Measurements from ENCODE around the gene GNMT.

Gene GNMT

GRCh38 chr6:42960243-42961019, at the start of gene GNMT:
Gene GNMT (plus strand): TSS chr6:42960754. CDS start chr6:42960768, 14 bp downstream.
- no peaks in the 10 kb centered on the region for H3K4me1 ChIP-seq (ENCODE audit: control insufficient read depth, low read depth, low read length)
- peaks cover 28% of the 10 kb centered on the region for H3K27me3 ChIP-seq (ENCODE audit: control insufficient read depth, insufficient read depth, low read length)
- peaks cover 3% of the 10 kb centered on the region for H3K36me3 ChIP-seq (ENCODE audit: control insufficient read depth, low read depth, low read length)
- peak within 1 kb of the TSS; percentile 71 for H3K4me3 ChIP-seq (ENCODE audit: low read length)
- H3K9me3 ChIP-seq (ENCODE audit: control insufficient read depth, low read depth, low read length): no peaks in the 10 kb centered on the region
- no peak within 1 kb of the TSS for H3K9ac ChIP-seq (ENCODE audit: low read length)
- H3K27ac ChIP-seq (ENCODE audit: low read length): no peak within 1 kb of the TSS

DNA sequence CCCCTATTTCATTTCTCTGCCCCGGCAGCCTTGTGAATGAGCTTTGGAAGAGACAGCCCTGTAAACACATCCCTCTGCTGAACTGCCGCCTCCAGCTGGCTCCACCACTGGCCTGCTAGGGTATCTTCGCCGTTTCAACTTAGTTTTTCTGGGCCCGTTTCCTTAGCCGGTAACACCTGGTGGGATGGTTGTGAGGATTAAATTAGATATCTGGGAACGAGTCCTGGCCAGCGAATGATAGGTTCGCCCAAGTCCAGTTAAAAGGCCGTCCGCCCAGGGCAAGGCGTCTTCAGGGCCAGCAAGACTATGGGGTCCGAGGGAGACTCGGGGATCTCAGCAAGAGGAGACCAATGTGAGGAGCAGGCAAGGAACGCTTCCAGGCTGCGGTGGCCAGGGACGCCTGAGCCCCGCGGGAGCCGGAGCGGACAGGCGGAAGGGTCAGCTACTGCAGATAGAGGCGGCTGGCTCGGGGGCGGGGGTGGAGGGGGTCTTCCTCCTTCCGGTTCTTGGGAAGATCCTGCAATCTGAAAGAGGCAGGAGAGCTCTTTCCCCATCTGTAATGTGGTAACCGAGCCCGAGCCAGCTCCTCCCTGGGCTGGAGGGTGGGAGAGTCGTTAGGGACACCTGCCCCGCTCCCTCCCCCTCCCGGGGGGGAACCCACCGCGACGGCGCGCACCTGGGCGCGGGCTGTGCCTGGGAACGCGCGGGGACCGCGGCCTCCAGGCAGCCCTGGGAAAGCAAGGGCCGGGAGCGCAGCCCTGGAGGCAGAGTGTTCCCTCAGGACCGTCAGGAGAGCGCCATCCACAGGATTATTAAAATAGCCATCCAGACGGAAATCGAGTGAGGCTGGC, 49.2 kb upstream of the GNMT start:
- no peaks in the 10 kb centered on the region for H3K27me3 ChIP-seq (ENCODE audit: control insufficient read depth, insufficient read depth, low read length)
- peak overlapping the region; percentile 65 for H3K4me3 ChIP-seq (ENCODE audit: low read length)
- H3K9me3 ChIP-seq (ENCODE audit: control insufficient read depth, low read depth, low read length): no peaks in the 10 kb centered on the region
- peak overlapping the region; percentile 86 for H3K27ac ChIP-seq (ENCODE audit: low read length)
- no peaks in the 10 kb centered on the region for H3K4me1 ChIP-seq (ENCODE audit: control insufficient read depth, low read depth, low read length)
- H3K9ac ChIP-seq (ENCODE audit: low read length): peak overlapping the region; percentile 43
- H3K36me3 ChIP-seq (ENCODE audit: control insufficient read depth, low read depth, low read length): no peaks in the 10 kb centered on the region

- Histone ChIP-seq H3K9me3 (ENCODE audit: control insufficient read depth, low read depth, low read length) (no peaks in the 10 kb centered on the region), H3K36me3 (ENCODE audit: control insufficient read depth, low read depth, low read length) (no peaks in the 10 kb centered on the region), H3K27me3 (ENCODE audit: control insufficient read depth, insufficient read depth, low read length) (no peaks in the 10 kb centered on the region), H3K9ac (ENCODE audit: low read length) (no peak overlapping the region), H3K4me3 (ENCODE audit: low read length) (no peak overlapping the region), H3K27ac (ENCODE audit: low read length) (no peak overlapping the region), H3K4me1 (ENCODE audit: control insufficient read depth, low read depth, low read length) (no peaks in the 10 kb centered on the region)
These were observed 46.0 kb upstream of the GNMT start for GRCh38 chr6:42914546-42914945.

DNA sequence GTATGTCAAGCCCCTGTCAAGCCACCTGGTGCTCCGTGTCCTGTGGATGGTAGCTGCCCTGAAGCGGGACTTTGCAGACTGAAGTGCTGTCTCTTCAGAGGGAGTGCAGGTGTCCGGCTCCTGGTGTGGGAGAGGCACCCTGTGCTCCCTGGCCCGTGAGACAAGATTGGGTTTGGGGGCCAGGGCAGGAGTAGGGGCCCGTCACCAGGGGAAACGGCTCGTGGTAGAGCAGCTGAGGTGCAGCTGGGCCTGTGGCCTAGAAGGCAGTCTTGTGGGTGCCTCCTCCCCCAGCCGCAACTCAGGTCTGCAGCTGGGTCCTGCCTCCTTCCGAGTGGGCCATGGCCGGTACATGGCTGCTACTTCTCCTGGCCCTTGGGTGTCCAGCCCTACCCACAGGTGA, 44.8 kb upstream of the GNMT start, which contains the start of gene PTCRA:
Gene PTCRA, plus strand, starts transcription at position 322 of the 400 bp plus-strand sequence. Its CDS starts 17 bp downstream, at position 339.
- no peaks in the 10 kb centered on the region for H3K36me3 ChIP-seq (ENCODE audit: control insufficient read depth, low read depth, low read length)
- H3K9ac ChIP-seq (ENCODE audit: low read length): no peak within 1 kb of the TSS
- H3K4me3 ChIP-seq (ENCODE audit: low read length): no peak within 1 kb of the TSS
- no peak within 1 kb of the TSS for H3K27ac ChIP-seq (ENCODE audit: low read length)
- H3K27me3 ChIP-seq (ENCODE audit: control insufficient read depth, insufficient read depth, low read length): no peaks in the 10 kb centered on the region
- H3K9me3 ChIP-seq (ENCODE audit: control insufficient read depth, low read depth, low read length): no peaks in the 10 kb centered on the region
- no peaks in the 10 kb centered on the region for H3K4me1 ChIP-seq (ENCODE audit: control insufficient read depth, low read depth, low read length)

DNA sequence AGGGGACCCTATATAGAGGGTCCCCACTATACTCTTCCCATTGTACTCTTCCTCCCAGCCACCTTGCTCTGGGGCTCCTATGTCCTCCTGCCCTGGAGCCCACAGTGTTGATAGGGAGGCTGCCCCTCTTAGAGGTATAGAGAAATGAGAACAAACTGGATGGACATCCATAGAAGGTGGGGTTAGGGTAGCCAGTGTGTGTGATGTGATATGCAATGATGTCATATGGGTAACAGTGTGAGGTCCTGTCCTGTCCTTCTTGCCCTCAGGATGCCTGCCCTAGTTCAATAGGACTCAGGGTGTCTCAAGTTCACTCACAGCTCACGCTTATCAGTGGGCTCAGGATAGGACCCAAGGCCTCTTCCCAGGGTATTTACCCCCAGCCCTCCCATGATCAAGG, 44.3 kb upstream of the GNMT start:
- no peak overlapping the region for H3K9ac ChIP-seq (ENCODE audit: low read length)

DNA sequence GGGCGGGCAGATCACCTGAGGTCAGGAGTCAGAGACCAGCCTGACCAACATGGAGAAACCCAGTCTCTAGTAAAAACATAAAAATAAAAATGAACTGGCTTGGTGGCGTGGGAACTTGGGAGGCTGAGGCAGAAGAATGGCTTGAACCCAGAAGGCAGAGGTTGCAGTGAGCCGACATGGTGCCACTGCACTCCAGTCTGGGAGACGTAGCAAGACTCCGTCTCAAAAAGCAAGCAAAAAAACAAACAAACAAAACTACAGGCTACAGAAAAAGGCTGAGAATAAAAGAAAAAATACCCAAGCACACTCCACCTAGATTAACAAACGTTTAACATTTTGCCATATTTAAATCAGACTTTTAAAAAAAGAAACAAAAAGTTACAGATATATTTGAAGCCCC, 38.8 kb upstream of the GNMT start:
- Histone ChIP-seq H3K27me3 (ENCODE audit: control insufficient read depth, insufficient read depth, low read length) (no peaks in the 10 kb centered on the region), H3K9ac (ENCODE audit: low read length) (no peak overlapping the region), H3K27ac (ENCODE audit: low read length) (no peak overlapping the region), H3K9me3 (ENCODE audit: control insufficient read depth, low read depth, low read length) (no peaks in the 10 kb centered on the region), H3K36me3 (ENCODE audit: control insufficient read depth, low read depth, low read length) (no peaks in the 10 kb centered on the region), H3K4me1 (ENCODE audit: control insufficient read depth, low read depth, low read length) (no peaks in the 10 kb centered on the region), H3K4me3 (ENCODE audit: low read length) (no peak overlapping the region)

More for the DNA sequence above, 44.3 kb upstream of the GNMT start:
- Histone ChIP-seq H3K36me3 (ENCODE audit: control insufficient read depth, low read depth, low read length) (no peaks in the 10 kb centered on the region), H3K27ac (ENCODE audit: low read length) (no peak overlapping the region), H3K4me1 (ENCODE audit: control insufficient read depth, low read depth, low read length) (no peaks in the 10 kb centered on the region), H3K9me3 (ENCODE audit: control insufficient read depth, low read depth, low read length) (no peaks in the 10 kb centered on the region), H3K27me3 (ENCODE audit: control insufficient read depth, insufficient read depth, low read length) (no peaks in the 10 kb centered on the region), H3K4me3 (ENCODE audit: low read length) (no peak overlapping the region)

DNA sequence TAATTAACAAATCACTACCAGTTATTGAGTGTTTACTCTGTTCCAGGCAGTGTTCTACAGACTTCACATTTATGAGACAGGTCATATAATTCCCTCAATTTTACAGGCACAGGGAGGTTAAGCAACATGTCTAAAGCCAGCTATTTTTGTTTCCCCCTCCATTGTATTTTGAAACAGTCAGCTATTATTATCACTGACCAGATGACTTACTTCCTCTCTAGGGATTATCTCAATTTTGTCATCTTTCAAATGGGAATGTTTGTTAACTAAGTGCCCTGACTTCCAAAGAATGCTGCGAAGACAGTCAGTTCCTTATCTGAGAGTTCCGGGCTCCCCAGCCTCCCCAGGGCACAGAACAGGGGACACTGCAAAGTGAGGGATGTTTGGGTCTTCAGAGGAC, 36.9 kb upstream of the GNMT start:
- no peak overlapping the region for H3K4me3 ChIP-seq (ENCODE audit: low read length)
- H3K27ac ChIP-seq (ENCODE audit: low read length): no peak overlapping the region
- no peak overlapping the region for H3K9ac ChIP-seq (ENCODE audit: low read length)
- H3K27me3 ChIP-seq (ENCODE audit: control insufficient read depth, insufficient read depth, low read length): no peaks in the 10 kb centered on the region
- H3K9me3 ChIP-seq (ENCODE audit: control insufficient read depth, low read depth, low read length): no peaks in the 10 kb centered on the region
- no peaks in the 10 kb centered on the region for H3K36me3 ChIP-seq (ENCODE audit: control insufficient read depth, low read depth, low read length)
- no peaks in the 10 kb centered on the region for H3K4me1 ChIP-seq (ENCODE audit: control insufficient read depth, low read depth, low read length)

DNA sequence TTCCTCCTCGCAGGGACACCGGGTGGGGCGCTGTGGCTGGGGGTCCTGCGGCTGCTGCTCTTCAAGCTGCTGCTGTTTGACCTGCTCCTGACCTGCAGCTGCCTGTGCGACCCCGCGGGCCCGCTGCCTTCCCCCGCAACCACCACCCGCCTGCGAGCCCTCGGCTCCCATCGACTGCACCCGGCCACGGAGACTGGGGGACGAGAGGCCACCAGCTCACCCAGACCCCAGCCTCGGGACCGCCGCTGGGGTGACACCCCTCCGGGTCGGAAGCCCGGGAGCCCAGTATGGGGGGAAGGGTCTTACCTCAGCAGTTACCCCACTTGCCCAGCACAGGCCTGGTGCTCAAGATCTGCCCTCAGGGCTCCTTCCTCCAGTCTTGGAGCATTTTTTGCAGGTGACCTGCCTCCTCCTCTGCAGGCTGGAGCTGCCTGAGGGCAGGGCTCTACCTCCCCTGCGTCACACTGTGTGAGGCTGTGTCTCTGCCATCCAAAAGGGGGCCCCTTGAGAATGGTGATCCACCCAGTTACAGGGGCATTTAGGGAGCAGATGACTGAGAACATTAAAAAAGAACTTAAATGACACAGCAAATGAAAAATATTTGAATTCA, 35.2 kb upstream of the GNMT start:
- H3K27me3 ChIP-seq (ENCODE audit: control insufficient read depth, insufficient read depth, low read length): no peaks in the 10 kb centered on the region

DNA sequence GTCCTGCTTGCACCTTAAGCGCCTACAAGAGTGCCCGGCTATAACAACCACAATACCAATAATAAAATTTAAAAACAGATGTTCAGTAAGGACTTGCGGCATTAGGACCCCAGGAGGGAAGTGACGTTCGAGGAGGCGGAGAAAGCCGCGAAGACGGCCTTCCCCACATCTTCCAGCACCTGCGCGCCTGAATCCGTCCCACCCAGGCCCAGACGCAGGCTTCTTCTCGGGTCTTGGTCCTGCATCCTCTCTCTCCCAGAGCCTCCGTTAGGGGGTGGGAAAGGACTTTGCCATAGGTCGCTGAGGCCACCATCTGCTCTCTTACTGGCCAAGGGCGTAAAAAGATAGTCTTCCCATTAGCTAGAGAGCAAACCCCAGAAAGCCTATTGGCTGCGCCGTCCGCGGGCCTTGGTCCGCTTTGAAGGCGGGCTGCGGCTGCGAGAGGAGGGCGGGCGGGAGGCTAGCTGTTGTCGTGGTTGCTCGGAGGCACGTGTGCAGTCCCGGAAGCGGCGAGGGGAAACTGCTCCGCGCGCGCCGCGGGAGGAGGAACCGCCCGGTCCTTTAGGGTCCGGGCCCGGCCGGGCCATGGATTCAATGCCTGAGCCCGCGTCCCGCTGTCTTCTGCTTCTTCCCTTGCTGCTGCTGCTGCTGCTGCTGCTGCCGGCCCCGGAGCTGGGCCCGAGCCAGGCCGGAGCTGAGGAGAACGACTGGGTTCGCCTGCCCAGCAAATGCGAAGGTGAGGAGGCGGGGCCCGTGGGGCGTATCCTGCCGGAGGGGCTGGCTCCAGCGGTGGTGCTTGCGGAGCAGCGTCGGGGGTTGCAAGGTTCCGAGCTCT, 31.4 kb upstream of the GNMT start, which contains the start of gene CNPY3:
Gene CNPY3, plus strand, starts transcription at position 495 of the 835 bp plus-strand sequence. Its CDS starts 91 bp downstream, at position 586.
- peaks cover 6% of the 10 kb centered on the region for H3K4me1 ChIP-seq (ENCODE audit: control insufficient read depth, low read depth, low read length)
- no peaks in the 10 kb centered on the region for H3K9me3 ChIP-seq (ENCODE audit: control insufficient read depth, low read depth, low read length)
- peak within 1 kb of the TSS; percentile 77 for H3K9ac ChIP-seq (ENCODE audit: low read length)
- H3K36me3 ChIP-seq (ENCODE audit: control insufficient read depth, low read depth, low read length): peaks cover 8% of the 10 kb centered on the region
- peak within 1 kb of the TSS; percentile 97 for H3K4me3 ChIP-seq (ENCODE audit: low read length)
- H3K27ac ChIP-seq (ENCODE audit: low read length): peak within 1 kb of the TSS; percentile 90
- no peaks in the 10 kb centered on the region for H3K27me3 ChIP-seq (ENCODE audit: control insufficient read depth, insufficient read depth, low read length)

More for the DNA sequence above, 35.2 kb upstream of the GNMT start:
- no peaks in the 10 kb centered on the region for H3K9me3 ChIP-seq (ENCODE audit: control insufficient read depth, low read depth, low read length)
- H3K4me1 ChIP-seq (ENCODE audit: control insufficient read depth, low read depth, low read length): peaks cover 3% of the 10 kb centered on the region
- H3K27ac ChIP-seq (ENCODE audit: low read length): no peak overlapping the region
- no peak overlapping the region for H3K9ac ChIP-seq (ENCODE audit: low read length)
- H3K4me3 ChIP-seq (ENCODE audit: low read length): no peak overlapping the region
- no peaks in the 10 kb centered on the region for H3K36me3 ChIP-seq (ENCODE audit: control insufficient read depth, low read depth, low read length)

GRCh38 chr6:42929821-42930360, 30.7 kb upstream of the GNMT start:
- H3K4me3 ChIP-seq (ENCODE audit: low read length): peak overlapping the region; percentile 97
- no peaks in the 10 kb centered on the region for H3K27me3 ChIP-seq (ENCODE audit: control insufficient read depth, insufficient read depth, low read length)
- peak overlapping the region; percentile 90 for H3K27ac ChIP-seq (ENCODE audit: low read length)
- H3K4me1 ChIP-seq (ENCODE audit: control insufficient read depth, low read depth, low read length): peaks cover 6% of the 10 kb centered on the region
- no peaks in the 10 kb centered on the region for H3K9me3 ChIP-seq (ENCODE audit: control insufficient read depth, low read depth, low read length)
- peak overlapping the region; percentile 77 for H3K9ac ChIP-seq (ENCODE audit: low read length)
- H3K36me3 ChIP-seq (ENCODE audit: control insufficient read depth, low read depth, low read length): peaks cover 14% of the 10 kb centered on the region
